Tibial nerve (tissue), 4 donors: Measurements from ENCODE around the gene URAD.

Experiments
- EP300 ChIP-seq, 2 donors: sonication (generic); formaldehyde crosslinking; IDR thresholded peaks; one replicate each; pipeline ENCODE4 v1.6.1; 2017; ENCODE audit warnings: antibody characterized with exemption in 2 of 2, mild to moderate bottlenecking in 1 of 2
- TF ChIP-seq, protein P1 (sequence below), 5 experiments: fragments of 200-600 bp in 3 of 5; fragments of 450-650 bp in 2 of 5; sonication (generic) in 3 of 5; IDR thresholded peaks; one replicate each; pipeline ENCODE4 v1.5.1; 2016 to 2019; ENCODE audit warnings: antibody characterized with exemption in 5 of 5, mild to moderate bottlenecking in 3 of 5, moderate library complexity in 2 of 5

GRCh38 chr13:27962982-27963381 is 25.5 kb downstream of the URAD start:
- TF ChIP-seq, protein P1, sequence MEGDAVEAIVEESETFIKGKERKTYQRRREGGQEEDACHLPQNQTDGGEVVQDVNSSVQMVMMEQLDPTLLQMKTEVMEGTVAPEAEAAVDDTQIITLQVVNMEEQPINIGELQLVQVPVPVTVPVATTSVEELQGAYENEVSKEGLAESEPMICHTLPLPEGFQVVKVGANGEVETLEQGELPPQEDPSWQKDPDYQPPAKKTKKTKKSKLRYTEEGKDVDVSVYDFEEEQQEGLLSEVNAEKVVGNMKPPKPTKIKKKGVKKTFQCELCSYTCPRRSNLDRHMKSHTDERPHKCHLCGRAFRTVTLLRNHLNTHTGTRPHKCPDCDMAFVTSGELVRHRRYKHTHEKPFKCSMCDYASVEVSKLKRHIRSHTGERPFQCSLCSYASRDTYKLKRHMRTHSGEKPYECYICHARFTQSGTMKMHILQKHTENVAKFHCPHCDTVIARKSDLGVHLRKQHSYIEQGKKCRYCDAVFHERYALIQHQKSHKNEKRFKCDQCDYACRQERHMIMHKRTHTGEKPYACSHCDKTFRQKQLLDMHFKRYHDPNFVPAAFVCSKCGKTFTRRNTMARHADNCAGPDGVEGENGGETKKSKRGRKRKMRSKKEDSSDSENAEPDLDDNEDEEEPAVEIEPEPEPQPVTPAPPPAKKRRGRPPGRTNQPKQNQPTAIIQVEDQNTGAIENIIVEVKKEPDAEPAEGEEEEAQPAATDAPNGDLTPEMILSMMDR (IDR thresholded peaks at IDR 0.05) = no peak
- no peak for TF ChIP-seq EP300 (IDR thresholded peaks at IDR 0.05)
